ENCODE data around the gene DPYD.

The DPYD gene

DNA sequence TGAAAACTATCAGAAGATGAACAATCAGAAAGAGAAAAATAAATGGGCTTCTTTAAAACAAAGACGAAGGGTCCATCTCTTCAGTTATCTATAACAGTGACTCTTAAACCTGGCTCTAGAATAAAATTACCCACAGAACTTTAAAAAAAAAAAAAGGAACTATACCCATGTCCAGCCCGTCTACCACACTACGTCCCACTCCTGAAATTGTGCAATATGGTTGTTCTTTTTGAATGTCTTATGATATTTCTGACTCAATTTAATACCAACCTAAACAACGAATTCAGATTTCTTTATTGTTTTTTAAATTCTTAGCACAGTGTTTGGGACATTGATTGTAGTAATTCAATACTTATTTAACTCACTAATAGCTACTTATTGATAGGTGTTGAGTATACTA lies 246.3 kb downstream of the DPYD start:
- ChIA-PET POLR2A (no interaction called here), CTCF (no interaction called here)
- no peak overlapping the region for H3K4me3 ChIP-seq (ENCODE audit: low read depth, low read length)
- DNase-seq (ENCODE audit: low read depth, low spot score), result no peak
- TF ChIP-seq, protein P1, sequence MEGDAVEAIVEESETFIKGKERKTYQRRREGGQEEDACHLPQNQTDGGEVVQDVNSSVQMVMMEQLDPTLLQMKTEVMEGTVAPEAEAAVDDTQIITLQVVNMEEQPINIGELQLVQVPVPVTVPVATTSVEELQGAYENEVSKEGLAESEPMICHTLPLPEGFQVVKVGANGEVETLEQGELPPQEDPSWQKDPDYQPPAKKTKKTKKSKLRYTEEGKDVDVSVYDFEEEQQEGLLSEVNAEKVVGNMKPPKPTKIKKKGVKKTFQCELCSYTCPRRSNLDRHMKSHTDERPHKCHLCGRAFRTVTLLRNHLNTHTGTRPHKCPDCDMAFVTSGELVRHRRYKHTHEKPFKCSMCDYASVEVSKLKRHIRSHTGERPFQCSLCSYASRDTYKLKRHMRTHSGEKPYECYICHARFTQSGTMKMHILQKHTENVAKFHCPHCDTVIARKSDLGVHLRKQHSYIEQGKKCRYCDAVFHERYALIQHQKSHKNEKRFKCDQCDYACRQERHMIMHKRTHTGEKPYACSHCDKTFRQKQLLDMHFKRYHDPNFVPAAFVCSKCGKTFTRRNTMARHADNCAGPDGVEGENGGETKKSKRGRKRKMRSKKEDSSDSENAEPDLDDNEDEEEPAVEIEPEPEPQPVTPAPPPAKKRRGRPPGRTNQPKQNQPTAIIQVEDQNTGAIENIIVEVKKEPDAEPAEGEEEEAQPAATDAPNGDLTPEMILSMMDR (IDR thresholded peaks at IDR 0.05; ENCODE audit: insufficient read depth, low read length, missing control alignments), result no peak

DNA sequence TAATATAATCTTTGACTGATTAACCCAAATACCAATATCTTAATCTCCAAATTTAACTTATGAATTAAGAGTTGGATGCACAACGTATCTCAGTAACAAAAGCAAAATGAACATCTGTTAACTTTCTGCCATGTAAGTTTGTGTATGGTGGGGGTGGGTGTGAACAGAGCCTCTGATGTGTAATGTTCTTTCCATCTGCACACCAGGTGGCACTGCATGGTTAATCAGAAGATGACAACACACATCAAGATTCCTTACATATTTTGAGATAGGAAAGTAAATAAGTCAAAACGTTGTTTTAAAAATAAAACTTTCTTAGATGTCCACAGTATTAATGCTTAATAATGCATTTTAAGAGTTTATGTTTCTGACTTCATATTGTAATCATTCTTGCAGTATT lies 251.9 kb downstream of the DPYD start:
- POLR2A ChIA-PET, result no interaction called here
- CTCF ChIA-PET, result interaction anchor here (0.9 to 1.0 kb wide), 2 partner anchors 22 to 800 kb away, joined by 3 read pairs; no protein-coding TSS in a partner anchor
- TF ChIP-seq, protein P1 (IDR thresholded peaks at IDR 0.05; ENCODE audit: insufficient read depth, low read length, missing control alignments), result no peak
- no peak overlapping the region for H3K4me3 ChIP-seq (ENCODE audit: low read depth, low read length)
- DNase-seq (ENCODE audit: low read depth, low spot score), result no peak

DNA sequence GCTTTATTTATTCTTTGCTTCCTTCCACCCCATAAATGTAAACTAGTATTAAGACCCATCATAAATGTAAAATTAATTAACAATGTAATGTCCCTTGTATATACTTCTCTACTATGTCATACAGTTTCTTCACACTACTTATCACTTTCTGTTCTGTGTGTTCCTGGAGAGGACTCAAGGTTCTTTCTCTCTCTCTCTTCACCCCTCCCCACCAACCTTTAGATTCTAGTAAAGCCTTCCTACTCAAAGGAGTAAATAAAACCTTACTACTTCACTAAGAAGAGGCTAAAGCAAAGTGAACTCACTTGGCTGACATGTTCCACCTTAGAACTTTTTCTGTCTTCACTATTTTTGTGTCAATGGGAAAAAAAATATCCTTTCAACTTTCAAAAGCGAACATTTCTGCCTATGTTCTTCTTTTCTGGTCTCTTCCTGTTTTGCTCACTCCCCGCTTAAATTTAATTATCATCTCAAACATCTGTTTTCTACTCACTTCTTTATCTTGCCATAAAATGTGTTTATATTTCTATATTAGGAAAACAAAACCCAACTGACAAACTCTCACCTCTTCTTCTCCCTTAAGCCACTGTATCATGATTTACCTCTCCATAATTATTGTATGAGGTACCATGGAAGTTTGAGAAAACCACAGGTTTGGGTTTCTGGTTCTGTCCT lies 260.3 kb downstream of the DPYD start:
- DNase-seq (ENCODE audit: low read depth, low spot score), result no peak
- TF ChIP-seq, protein P1 (IDR thresholded peaks at IDR 0.05; ENCODE audit: insufficient read depth, low read length, missing control alignments), result no peak
- ChIA-PET POLR2A (no interaction called here), CTCF (no interaction called here)
- no peak overlapping the region for H3K4me3 ChIP-seq (ENCODE audit: low read depth, low read length)

DNA sequence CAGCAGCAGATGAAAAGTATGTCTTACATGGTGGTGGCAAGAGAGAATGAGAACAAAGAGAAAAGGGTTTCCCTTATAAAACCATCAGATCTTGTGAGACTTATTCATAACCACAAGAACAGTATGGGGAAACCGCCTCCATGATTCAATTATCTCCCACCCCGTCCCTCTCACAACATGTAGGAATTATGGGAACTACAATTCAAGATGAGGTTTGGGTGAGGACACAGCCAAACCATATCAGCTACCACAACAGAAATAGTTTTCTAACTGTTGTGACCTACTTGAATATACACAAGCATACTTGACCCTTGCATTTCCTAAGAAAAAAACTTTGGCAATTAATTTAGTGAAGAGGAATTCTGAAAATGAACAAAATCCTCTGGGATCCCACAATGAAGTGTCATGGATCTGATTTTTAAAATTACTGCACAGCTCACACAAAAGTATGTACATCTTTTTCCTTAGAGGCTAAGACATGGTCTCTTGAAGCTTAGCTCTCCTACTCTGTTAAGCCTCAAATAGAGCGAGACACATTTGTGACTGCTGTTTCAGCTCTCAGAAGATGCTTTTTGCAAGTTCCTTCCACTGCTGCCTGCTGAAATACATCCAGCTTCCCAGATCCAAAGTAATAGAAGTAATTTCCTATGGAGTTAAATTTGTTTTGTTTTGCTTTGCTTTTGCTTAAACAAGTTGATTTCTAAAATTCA lies 265.8 kb downstream of the DPYD start:
- TF ChIP-seq, protein P1 (IDR thresholded peaks at IDR 0.05; ENCODE audit: insufficient read depth, low read length, missing control alignments), result no peak
- H3K4me3 ChIP-seq (ENCODE audit: low read depth, low read length), result no peak overlapping the region
- ChIA-PET POLR2A (no interaction called here), CTCF (no interaction called here)
- DNase-seq (ENCODE audit: low read depth, low spot score), result no peak

DNA sequence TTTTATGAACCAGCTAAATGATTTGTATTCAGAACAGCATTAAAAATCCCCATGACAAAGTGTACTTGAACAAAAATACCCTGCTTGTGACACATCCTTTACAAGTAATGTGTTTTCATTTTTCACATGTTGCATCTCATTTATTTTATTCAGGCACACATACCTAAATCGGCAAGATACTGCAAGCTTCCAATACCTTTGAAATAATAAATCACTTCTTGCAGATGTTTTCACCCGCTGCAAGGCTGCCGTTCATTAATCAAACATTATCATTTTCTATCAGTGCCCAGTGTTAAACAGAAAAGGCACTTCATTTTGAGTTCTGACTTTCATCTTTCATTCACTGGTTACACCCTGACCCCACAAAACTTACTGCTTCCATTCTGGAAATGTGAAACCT lies 269.6 kb downstream of the DPYD start:
- H3K4me3 ChIP-seq (ENCODE audit: low read depth, low read length), result no peak overlapping the region
- DNase-seq (ENCODE audit: low read depth, low spot score), result no peak
- TF ChIP-seq, protein P1 (IDR thresholded peaks at IDR 0.05; ENCODE audit: insufficient read depth, low read length, missing control alignments), result no peak
- POLR2A ChIA-PET, result no interaction called here
- CTCF ChIA-PET, result interaction anchor here (1.1 kb wide), 1 partner anchor 9 kb away, joined by 3 read pairs; no protein-coding TSS in a partner anchor

DNA sequence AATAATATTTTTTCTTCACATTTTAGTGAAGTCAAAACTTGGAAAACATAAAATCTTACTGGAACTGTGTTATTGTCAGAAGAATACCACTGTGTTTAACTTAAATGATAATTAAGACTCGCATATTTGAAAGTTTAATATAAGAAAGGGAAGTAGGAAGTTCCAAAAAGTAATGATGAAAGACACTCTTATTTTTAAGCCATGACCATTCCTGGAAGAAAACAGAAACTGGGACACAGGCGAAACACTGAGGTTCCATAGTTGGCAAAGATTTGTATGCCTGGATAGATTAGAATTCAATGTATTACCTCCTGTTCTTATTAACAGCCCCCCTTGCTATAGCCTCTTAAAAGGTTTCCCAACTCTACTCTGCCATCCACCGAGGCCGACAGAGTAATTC lies 271.2 kb downstream of the DPYD start:
- DNase-seq (ENCODE audit: low read depth, low spot score), result no peak
- CTCF ChIA-PET, result no interaction called here
- TF ChIP-seq, protein P1 (IDR thresholded peaks at IDR 0.05; ENCODE audit: insufficient read depth, low read length, missing control alignments), result no peak
- no peak overlapping the region for H3K4me3 ChIP-seq (ENCODE audit: low read depth, low read length)
- POLR2A ChIA-PET, result no interaction called here

Data from AG04449 (cell line).